Motor neuron (in vitro differentiated cells): ENCODE data around the gene C11orf86. TPM values are rescaled to one million over a fixed set of nuclear protein-coding genes. Genes with fewer than 3 reads are reported as not detected.

Source experiments
- ATAC-seq, 8 experiments: fragments of 200-7000 bp; cut with Tn5 transposase; replicated peaks in 6 of 8; 2 replicates each; pipeline ENCODE4 v1.8.0; 2021; ENCODE audit warnings: mild to moderate bottlenecking in 8 of 8, moderate library complexity in 8 of 8
- H3K27ac ChIP-seq, 2 donors: fragments of 250-450 bp; sonication (Bioruptor Pico); 2 replicates each; pipeline ENCODE4 v1.9.0; 2021; ENCODE audit warnings: antibody characterized with exemption in 2 of 2, mild to moderate bottlenecking in 2 of 2, moderate library complexity in 1 of 2
- H3K4me1 ChIP-seq, 2 donors: fragments of 250-450 bp; sonication (Bioruptor Pico); replicated peaks in 1 of 2; 2 replicates each; pipeline ENCODE4 v1.6.1; 2021; ENCODE audit warnings: antibody characterized with exemption in 2 of 2, mild to moderate bottlenecking in 2 of 2, moderate library complexity in 1 of 2
- H3K4me3 ChIP-seq, 5 donors: fragments of 250-450 bp; sonication (Bioruptor Pico); 2 replicates each; pipeline ENCODE4 v1.9.0; 2021; ENCODE audit warnings: antibody characterized with exemption in 5 of 5, mild to moderate bottlenecking in 5 of 5, moderate library complexity in 4 of 5
- WGBS, 10 experiments: fragments of 450-650 bp; shearing (Covaris generic); methylation state at CpG; one replicate each; pipeline ENCODE4 v1.0.0; 2022; 5-methylcytosine and 5-hydroxymethylcytosine counted together
- in situ Hi-C, 9 experiments: fragments of 400-800 bp; cut with MboI; loops; one replicate each; pipeline ENCODE4 v1.15.0; 2021; ENCODE audit warnings: low sequenced_read_pairs in 9 of 9, low pct_unique_long_range_greater_than_20kb in 2 of 9; ENCODE audit not compliant: unreplicated experiment in 9 of 9
- total RNA-seq, 8 experiments: library from RNA; unstranded; fragments of 300-600 nt; gene quantifications; 2 replicates each; pipeline versions ENCODE4 v1.2.3 to v1.2.4, GENCODE V29; 2022

C11orf86 gene
- total RNA-seq, 8 experiments from 2014 or later: not detected

GRCh38 chr11:66970807-66971442 is 4.2 kb upstream of the C11orf86 start:
- Histone ChIP-seq H3K4me1 (peaks cover 3 to 8% of the 10 kb centered on the region in 2 donors), H3K27ac (no peak overlapping the region), H3K4me3 (no peak overlapping the region)
- in situ Hi-C loops: no loop called here
- WGBS, 10 experiments: 10 to 85% (median 54%) methylated on average over 2 to 4 of the region's 5 CpGs; no CpG with 5 or more reads in 4 of the 10 experiments
- ATAC-seq: peak in 5 of 8 experiments; percentile 40 to 95 (median 67)

DNA sequence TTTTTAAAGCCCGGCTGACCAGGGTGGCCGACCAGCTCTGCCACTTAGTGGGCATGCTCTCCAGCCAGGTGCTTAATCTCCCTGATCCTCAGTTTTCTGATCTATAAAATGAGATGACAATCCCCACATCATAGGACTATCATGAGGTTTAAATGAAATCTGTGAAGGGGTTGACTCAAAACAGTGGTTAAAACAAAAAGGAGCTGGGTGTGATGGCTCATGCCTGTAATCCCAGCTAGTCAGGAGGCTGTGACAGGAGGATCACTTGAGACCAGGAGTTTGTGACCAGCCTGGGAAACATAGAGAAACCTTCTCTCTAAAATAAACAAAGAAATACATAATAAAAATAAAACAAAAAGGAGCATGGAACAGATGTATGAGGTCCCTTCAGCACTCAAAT is 3.6 kb upstream of the C11orf86 start:
- H3K4me1 ChIP-seq: peaks cover 3 to 8% of the 10 kb centered on the region in 2 donors
- H3K4me3 ChIP-seq: no peak overlapping the region
- in situ Hi-C loops: no loop called here
- no peak overlapping the region for H3K27ac ChIP-seq
- WGBS, 10 experiments: 60 to 100% (median 90%) methylated on average over 1 to 2 of the region's 2 CpGs; no CpG with 5 or more reads in 6 of the 10 experiments
- ATAC-seq: no peak

DNA sequence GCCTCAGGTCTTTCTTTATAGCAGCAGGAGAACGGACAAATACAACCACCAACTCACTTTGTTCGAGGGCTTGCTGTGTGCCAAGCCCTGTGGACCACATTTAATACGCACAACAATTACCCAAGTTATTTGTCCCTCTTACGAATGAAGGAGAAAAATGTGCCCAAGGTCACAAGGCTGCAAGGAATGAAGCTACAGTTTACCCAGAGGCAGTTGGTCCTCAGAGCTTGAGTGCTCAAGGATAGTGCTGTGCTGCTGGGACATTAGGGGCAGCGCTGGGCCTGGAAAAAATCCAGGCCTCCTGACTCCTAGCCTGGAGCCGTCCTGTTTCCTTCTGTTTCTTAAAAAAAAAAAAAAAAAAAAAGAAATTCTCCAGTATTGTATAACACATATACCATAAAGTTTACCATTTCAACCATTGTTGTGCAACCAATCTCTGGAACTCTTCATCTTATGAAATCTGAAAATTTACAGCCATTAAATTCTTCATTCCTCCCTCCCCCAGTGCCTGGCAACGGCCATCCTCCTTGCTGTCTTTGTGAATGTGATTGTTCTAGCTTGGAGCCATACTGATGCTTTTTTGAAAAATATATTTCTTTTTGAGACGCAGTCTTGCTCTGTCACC is 1.0 kb upstream of the C11orf86 start:
- no peak overlapping the region for H3K4me3 ChIP-seq
- in situ Hi-C loops: no loop called here
- 46 to 86% (median 74%) methylated on average over 1 to 3 of the region's 8 CpGs; no CpG with 5 or more reads in 1 of the 10 experiments for WGBS, 10 experiments
- H3K27ac ChIP-seq: no peak overlapping the region
- peak in 1 of 8 experiments; percentile 34 for ATAC-seq
- H3K4me1 ChIP-seq: peaks cover 3 to 8% of the 10 kb centered on the region in 2 donors

DNA sequence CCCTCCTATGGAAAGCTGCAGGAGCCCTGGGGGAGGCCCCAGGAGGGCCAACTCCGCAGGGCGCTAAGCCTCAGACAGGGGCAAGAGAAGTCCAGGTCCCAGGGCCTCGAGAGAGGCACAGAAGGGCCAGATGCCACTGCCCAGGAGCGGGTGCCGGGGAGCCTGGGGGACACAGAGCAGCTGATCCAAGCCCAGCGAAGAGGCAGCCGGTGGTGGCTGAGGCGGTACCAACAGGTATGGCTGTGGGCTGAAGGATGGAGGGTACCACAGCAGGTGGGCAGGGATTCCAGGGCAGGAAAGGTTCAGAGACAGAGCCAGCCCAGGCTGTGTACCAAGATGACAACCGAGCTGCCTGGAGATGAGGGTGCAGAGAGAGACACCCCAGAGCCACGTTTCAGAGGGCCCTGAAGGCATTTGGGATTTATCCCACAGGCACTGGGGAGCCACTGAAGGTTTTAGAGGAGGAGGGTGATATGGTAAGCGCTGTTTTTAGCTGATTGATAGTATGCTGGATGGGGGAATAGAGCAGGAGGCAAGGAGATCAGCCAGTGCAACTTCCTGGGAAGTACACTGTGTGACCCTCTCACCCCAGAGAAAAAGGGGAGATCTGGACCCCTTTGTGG is 412 bp downstream of the C11orf86 start:
- in situ Hi-C loops: no loop called here
- no peak overlapping the region for H3K4me3 ChIP-seq
- peaks cover 3 to 8% of the 10 kb centered on the region in 2 donors for H3K4me1 ChIP-seq
- ATAC-seq: peak in 1 of 8 experiments; percentile 21
- H3K27ac ChIP-seq: no peak overlapping the region
- WGBS, 10 experiments: 0 to 100% (median 77%) methylated on average over 1 to 8 of the region's 11 CpGs; no CpG with 5 or more reads in 5 of the 10 experiments

- Histone ChIP-seq H3K4me3 (no peak overlapping the region), H3K4me1 (peaks cover 3 to 8% of the 10 kb centered on the region in 2 donors), H3K27ac (no peak overlapping the region)
- in situ Hi-C loops: no loop called here
- WGBS, 10 experiments: 0 to 64% (median 40%) methylated on average over 1 to 4 of the region's 9 CpGs; no CpG with 5 or more reads in 6 of the 10 experiments
- peak in 7 of 8 experiments; percentile 14 to 84 (median 66) for ATAC-seq
These were observed 944 bp downstream of the C11orf86 start for GRCh38 chr11:66976028-66976467.

GRCh38 chr11:66976925-66977324 is 1.8 kb downstream of the C11orf86 start:
- in situ Hi-C loops: no loop called here
- Histone ChIP-seq H3K4me3 (no peak overlapping the region), H3K27ac (no peak overlapping the region), H3K4me1 (peaks cover 3 to 14% of the 10 kb centered on the region in 2 donors)
- WGBS, 10 experiments: no CpG with 5 or more reads among the region's 6 CpGs
- no peak for ATAC-seq

GRCh38 chr11:66978229-66978628 is 3.1 kb downstream of the C11orf86 start:
- ATAC-seq: no peak

DNA sequence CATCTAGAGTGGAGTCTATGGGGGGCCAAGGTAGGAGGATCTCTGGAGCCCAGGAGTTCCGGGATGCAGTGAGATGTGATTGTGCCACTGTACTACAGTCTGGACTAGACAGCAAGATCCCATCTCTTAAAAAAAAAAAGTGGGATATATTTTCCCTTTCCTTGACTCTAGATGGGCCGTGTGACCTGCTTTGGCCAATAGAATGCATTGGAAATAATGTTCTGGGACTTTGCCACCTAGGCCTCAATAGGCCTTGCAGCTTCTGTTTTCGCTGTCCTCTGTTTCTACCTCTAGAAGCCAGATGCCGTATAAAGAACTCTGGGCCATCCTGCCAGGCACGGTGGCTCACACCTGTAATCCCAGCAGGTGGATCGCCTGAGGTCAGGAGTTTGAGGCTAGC is 3.6 kb downstream of the C11orf86 start:
- Histone ChIP-seq H3K27ac (no peak overlapping the region), H3K4me1 (peaks cover 3 to 18% of the 10 kb centered on the region in 2 donors), H3K4me3 (no peak overlapping the region)
- WGBS, 10 experiments: 17 to 100% (median 97%) methylated on average over 1 to 4 of the region's 6 CpGs; no CpG with 5 or more reads in 3 of the 10 experiments
- ATAC-seq: no peak
- in situ Hi-C loops: no loop called here

More at GRCh38 chr11:66978229-66978628, 3.1 kb downstream of the C11orf86 start:
- WGBS, 10 experiments: 38 to 100% (median 100%) methylated on average over 1 of the region's 2 CpGs; no CpG with 5 or more reads in 3 of the 10 experiments
- in situ Hi-C loops: no loop called here
- no peak overlapping the region for H3K4me3 ChIP-seq
- H3K4me1 ChIP-seq: peaks cover 3 to 18% of the 10 kb centered on the region in 2 donors
- H3K27ac ChIP-seq: no peak overlapping the region

DNA sequence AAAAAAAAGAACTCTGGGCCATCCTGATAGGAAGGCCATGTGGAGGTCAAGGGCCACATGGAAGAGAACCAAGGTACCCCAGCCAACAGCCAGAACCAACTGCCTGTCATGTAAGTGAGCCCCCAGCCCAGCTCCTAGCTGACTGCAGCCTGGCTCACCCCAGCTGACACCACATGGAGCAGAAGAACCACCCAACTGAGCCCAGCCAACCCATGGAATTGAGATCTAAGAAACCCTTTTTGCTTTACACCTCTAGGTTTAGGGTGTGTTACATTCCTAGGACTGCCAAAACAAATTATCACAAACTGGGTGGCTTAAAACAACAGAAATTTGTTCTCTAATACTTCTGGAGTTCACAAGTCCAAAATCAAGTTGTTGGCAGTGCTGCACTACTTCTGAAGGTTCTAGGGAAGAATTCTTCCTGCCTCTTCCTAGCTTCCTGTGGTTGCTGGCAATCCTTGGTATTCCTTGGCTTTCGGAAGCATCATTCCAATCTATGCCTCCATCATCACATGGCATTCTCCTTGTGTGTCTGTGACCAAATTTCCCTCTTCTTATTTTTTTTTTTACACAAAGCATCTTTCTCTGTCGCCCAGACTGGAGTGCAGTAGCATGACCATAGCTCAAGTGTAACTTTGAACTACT is 4.4 kb downstream of the C11orf86 start:
- in situ Hi-C loops: no loop called here
- peaks cover 2 to 17% of the 10 kb centered on the region in 2 donors for H3K4me1 ChIP-seq
- H3K4me3 ChIP-seq: no peak overlapping the region
- 0 to 100% (median 83%) methylated on average over 1 to 2 of the region's 2 CpGs; no CpG with 5 or more reads in 1 of the 10 experiments for WGBS, 10 experiments
- no peak for ATAC-seq
- no peak overlapping the region for H3K27ac ChIP-seq

DNA sequence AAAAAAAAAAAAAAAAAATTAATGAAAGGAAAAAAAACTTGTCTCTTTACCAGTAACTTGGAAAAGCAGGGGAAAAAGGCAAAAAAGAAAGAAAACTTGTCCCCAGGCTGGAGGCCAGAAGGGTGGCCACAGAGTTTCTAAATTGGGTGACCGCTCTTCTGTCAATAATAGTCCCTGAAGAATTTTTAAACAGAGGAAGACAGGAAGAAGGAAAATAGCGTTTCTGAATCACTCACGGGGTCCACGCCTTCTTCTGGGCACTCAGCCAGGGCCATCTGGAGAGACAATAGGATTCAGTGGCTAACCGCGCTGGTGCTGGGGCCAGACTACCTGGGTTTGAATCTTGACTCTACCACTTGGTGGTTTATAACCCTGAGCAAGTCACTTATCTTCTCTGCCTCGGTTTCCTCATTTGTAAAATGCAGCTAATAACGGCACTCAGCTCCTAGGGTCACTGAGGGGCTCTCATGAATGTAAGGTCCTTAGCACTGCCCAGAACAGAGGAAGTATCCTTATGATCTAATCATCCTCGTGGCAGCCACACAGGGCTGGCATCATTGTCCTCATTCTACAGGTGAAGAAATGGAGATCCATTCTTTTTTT is 7.0 kb downstream of the C11orf86 start:
- in situ Hi-C loops: no loop called here
- WGBS, 10 experiments: 0 to 60% (median 33%) methylated on average over 3 to 9 of the region's 9 CpGs
- Histone ChIP-seq H3K4me1 (peaks cover under 1 to 12% of the 10 kb centered on the region in 2 donors), H3K4me3 (no peak overlapping the region), H3K27ac (no peak overlapping the region)
- peak; percentile 57 to 98 (median 90) for ATAC-seq

DNA sequence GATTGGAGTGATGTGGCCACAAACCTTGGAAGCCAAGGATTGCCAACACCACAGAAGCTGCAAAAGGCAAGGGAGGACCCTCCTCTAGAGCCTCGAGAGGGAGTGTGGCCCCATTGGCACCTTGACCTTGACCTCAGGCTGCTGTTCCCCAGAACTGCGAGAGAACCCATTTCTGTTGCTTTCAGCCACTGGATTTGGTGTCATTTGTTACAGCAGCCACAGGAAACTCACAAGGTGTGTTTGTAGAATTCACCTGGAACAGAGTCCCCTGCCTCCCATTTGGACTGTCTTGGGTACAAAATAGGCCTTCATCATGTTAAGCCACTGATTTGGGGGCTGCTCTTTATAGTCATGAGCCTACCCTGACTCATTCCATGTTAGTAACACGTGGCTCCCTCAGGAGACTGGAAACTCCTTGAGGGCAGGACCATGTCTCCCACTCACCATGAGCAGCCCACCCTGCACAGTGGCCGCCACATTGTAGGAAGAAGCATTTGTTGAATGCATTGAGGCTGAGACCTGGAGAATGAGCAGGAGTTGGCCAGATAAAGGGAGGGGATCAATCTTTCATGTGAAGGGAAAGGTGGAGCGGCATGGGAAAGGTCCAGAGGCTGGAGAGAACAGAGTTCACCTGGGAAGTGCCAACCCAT is 8.3 kb downstream of the C11orf86 start:
- 50 to 100% (median 76%) methylated on average over 1 to 4 of the region's 5 CpGs; no CpG with 5 or more reads in 3 of the 10 experiments for WGBS, 10 experiments
- Histone ChIP-seq H3K4me3 (no peak overlapping the region), H3K27ac (no peak overlapping the region), H3K4me1 (peaks cover 10 to 18% of the 10 kb centered on the region in 2 donors)
- in situ Hi-C loops: no loop called here
- ATAC-seq: no peak

- in situ Hi-C loops: no loop called here
- Histone ChIP-seq H3K4me1 (peaks cover 10 to 18% of the 10 kb centered on the region in 2 donors), H3K27ac (no peak overlapping the region), H3K4me3 (no peak overlapping the region)
- WGBS, 10 experiments: 40 to 94% (median 77%) methylated on average over 1 to 4 of the region's 8 CpGs; no CpG with 5 or more reads in 2 of the 10 experiments
- no peak for ATAC-seq
These were observed 10.5 kb downstream of the C11orf86 start for GRCh38 chr11:66985508-66986177.
